HepG2 (cell line): ENCODE measurements around the gene ADAP2. TPM values are rescaled to one million over a fixed set of nuclear protein-coding genes. Genes with fewer than 3 reads are reported as not detected.

Experiments used
- ATAC-seq: fragments of 200-7000 bp; cut with Tn5 transposase; 3 replicates; pipeline ENCODE4 v1.9.1; 2020; ENCODE audit warnings: mild to moderate bottlenecking, moderate library complexity
- BruUV-seq: library from RNA; stranded (reverse); fragments of 400-500 nt; replicated peaks from 2 replicates; lab custom pipeline; 2021; lab: Mats Ljungman, UMichigan
- CTCF ChIA-PET: fragments of 300-600 bp; formaldehyde crosslinking; extraction: SDS; loops from one replicate; lab custom pipeline; 2021; ENCODE audit warnings: low total read pairs, inconsistent platforms, low intra/inter-chr PET ratio; lab: Yijun Ruan, JAX
- POLR2A ChIA-PET: fragments of 350-600 bp; sonication (Branson Sonifier 250); formaldehyde crosslinking; loops from one replicate; lab custom pipeline; 2020; ENCODE audit warnings: antibody characterized with exemption, inconsistent platforms; lab: Yijun Ruan, JAX
- DNase-seq: peaks from one replicate; pipeline ENCODE4 v3.0.0-alpha.2; 2015; ENCODE audit warnings: low spot score
- FAIRE-seq: peaks from 3 replicates; lab custom pipeline; 2011; peaks lifted over from hg19 to GRCh38; lab: Jason Lieb, UNC
- H2AFZ ChIP-seq: one replicate; pipeline ENCODE4 v1.6.1; 2011; ENCODE audit warnings: low read length, inconsistent platforms
- H3K27ac ChIP-seq: fragments of 300-600 bp; 3 replicates; pipeline ENCODE4 v1.8.0; 2011; ENCODE audit warnings: mixed run types, mild to moderate bottlenecking, mixed read lengths, low read length, inconsistent platforms; ENCODE audit not compliant: insufficient read depth; ENCODE audit errors: extremely low read length
- H3K27me3 ChIP-seq, 2 experiments: fragments of 200-600 bp in 1 of 2; 2 replicates in 1 of 2; 3 replicates in 1 of 2; pipeline versions ENCODE4 v1.6.0 to v1.8.0; 2011; ENCODE audit warnings: low read length in 2 of 2, mild to moderate bottlenecking in 2 of 2, moderate library complexity in 2 of 2, inconsistent platforms in 1 of 2; ENCODE audit not compliant: insufficient read depth in 2 of 2, control insufficient read depth in 1 of 2
- H3K36me3 ChIP-seq, 2 experiments: fragments of 200-600 bp in 1 of 2; replicated peaks in 1 of 2; 2 replicates in 1 of 2; 3 replicates in 1 of 2; pipeline versions ENCODE4 v1.5.1 to v1.8.0; 2011; ENCODE audit warnings: low read length in 2 of 2, inconsistent platforms in 1 of 2; ENCODE audit not compliant: insufficient read depth in 2 of 2, control insufficient read depth in 1 of 2
- H3K4me1 ChIP-seq: 2 replicates; pipeline ENCODE4 v1.5.1; 2012; ENCODE audit warnings: low read length, inconsistent platforms; ENCODE audit not compliant: insufficient read depth
- H3K4me2 ChIP-seq: 2 replicates; pipeline ENCODE4 v1.6.0; 2011; ENCODE audit warnings: low read depth, low read length, inconsistent platforms
- H3K4me3 ChIP-seq, 3 experiments: fragments of 200-600 bp in 1 of 3; sonication (generic), shearing (Covaris generic) in 1 of 3; replicated peaks in 1 of 3; 2 replicates each; pipeline ENCODE4 v1.5.1; 2011 to 2016; ENCODE audit warnings: low read length in 3 of 3, inconsistent platforms in 2 of 3, low read depth in 2 of 3, mild to moderate bottlenecking in 2 of 3, control low read depth in 1 of 3, mixed read lengths in 1 of 3; ENCODE audit not compliant: insufficient read depth in 1 of 3
- H3K79me2 ChIP-seq: one replicate; pipeline ENCODE4 v1.6.1; 2011; ENCODE audit warnings: low read length, inconsistent platforms; ENCODE audit not compliant: insufficient read depth
- H3K9ac ChIP-seq: 2 replicates; pipeline ENCODE4 v1.6.0; 2011; ENCODE audit warnings: mild to moderate bottlenecking, low read depth, low read length, inconsistent platforms; ENCODE audit not compliant: insufficient read depth
- H3K9me3 ChIP-seq: 2 replicates; pipeline ENCODE4 v1.5.1; 2012; ENCODE audit warnings: mild to moderate bottlenecking, low read length
- H4K20me1 ChIP-seq: 2 replicates; pipeline ENCODE4 v1.6.0; 2011; ENCODE audit warnings: inconsistent platforms, mild to moderate bottlenecking, low read length, moderate library complexity; ENCODE audit not compliant: insufficient read depth
- CEBPB ChIP-seq: IDR thresholded peaks from 2 replicates; pipeline ENCODE4 v1.6.1; 2011; ENCODE audit warnings: low read depth, low read length, improper control_type of control experiment, borderline replicate concordance
- CEBPG ChIP-seq: IDR thresholded peaks from 2 replicates; pipeline ENCODE4 v1.6.1; 2016
- FOXA3 ChIP-seq: IDR thresholded peaks from 2 replicates; pipeline ENCODE4 v1.6.1; 2016; ENCODE audit warnings: missing genetic modification reagents, missing compliant biosample characterization
- SNRNP70 ChIP-seq: fragments of 200-400 bp; formaldehyde crosslinking; IDR thresholded peaks from 2 replicates; pipeline ENCODE4 v1.6.1; 2017; ENCODE audit warnings: mild to moderate bottlenecking, low read depth, low read length, moderate library complexity
- TBP ChIP-seq: sonication (generic); formaldehyde crosslinking; IDR thresholded peaks from 2 replicates; pipeline ENCODE4 v1.5.0; 2020; ENCODE audit warnings: missing genetic modification reagents
- TEAD3 ChIP-seq: optimal IDR thresholded peaks from 2 replicates; pipeline ENCODE3; 2016; ENCODE audit warnings: borderline replicate concordance
- USF2 ChIP-seq, 2 experiments: sonication (generic) in 1 of 2; formaldehyde crosslinking in 1 of 2; IDR thresholded peaks; 2 replicates each; pipeline versions ENCODE4 v1.5.1 to v1.6.1; 2011 to 2020; ENCODE audit warnings: borderline replicate concordance in 1 of 2, low read depth in 1 of 2, low read length in 1 of 2, mild to moderate bottlenecking in 1 of 2, missing genetic modification reagents in 1 of 2, moderate library complexity in 1 of 2
- ZBTB7B ChIP-seq: sonication (generic); formaldehyde crosslinking; IDR thresholded peaks from 2 replicates; pipeline ENCODE4 v1.4.0; 2020; ENCODE audit warnings: missing genetic modification reagents
- ZMAT3 ChIP-seq: sonication (generic); formaldehyde crosslinking; conservative IDR thresholded peaks from 2 replicates; pipeline ENCODE4 v1.7.0; 2021; ENCODE audit warnings: missing genetic modification reagents
- ZNF441 ChIP-seq: sonication (generic); formaldehyde crosslinking; IDR thresholded peaks from 2 replicates; pipeline ENCODE4 v1.7.0; 2021; ENCODE audit warnings: missing genetic modification reagents, borderline replicate concordance
- WGBS: methylation state at CpG from one replicate; pipeline ENCODE4 v1.1.6; 2017; ENCODE audit warnings: low lambda C conversion rate; 5-methylcytosine and 5-hydroxymethylcytosine counted together
- in situ Hi-C: cut with HindIII; loops from 2 replicates; pipeline ENCODE4 v1.10.0; 2017; ENCODE audit warnings: low pct_unique_long_range_greater_than_20kb; ENCODE audit not compliant: extremely low pct_ligation_motif_present
- intact Hi-C: fragments of 100-400 bp; cut with micrococcal nuclease; formaldehyde crosslinking; loops from one replicate; pipeline ENCODE4 v1.10.0; 2022; ENCODE audit not compliant: unreplicated experiment
- polyA plus RNA-seq, 8 experiments: library from polyadenylated mRNA; depleted of rRNA in 3 of 8; stranded (reverse) in 7 of 8; unstranded in 1 of 8; fragments of >200 nt; fragmentation: Illumina TruSeq in 4 of 8; extraction: Trizol in 4 of 8; gene quantifications; 2 replicates each; pipeline versions ENCODE4 v1.2.1 to v1.2.3, GENCODE V29; 2011 to 2016; ENCODE audit warnings: low read depth in 4 of 8, missing spikeins in 1 of 8, mixed read lengths in 1 of 8; ENCODE audit not compliant: insufficient read depth in 1 of 8
- total RNA-seq, 5 experiments: library from RNA; depleted of rRNA; stranded (reverse); fragments of >200 nt; fragmentation: Illumina TruSeq; extraction: Trizol; gene quantifications; 2 replicates each; pipeline ENCODE4 v1.2.3, GENCODE V29; 2016; ENCODE audit warnings: low read depth in 1 of 5

The ADAP2 gene
- total and polyA plus RNA-seq, 2 of the 13 experiments (the other 11 are each of a cell fraction or from before 2014, with no cell fraction given): 0.51 to 0.70 TPM

GRCh38 chr17:30958187-30958586 lies 36.4 kb downstream of the ADAP2 start:
- peak; percentile 58; the same call in 2 of the 3 replicates for ATAC-seq
- no peak for TF ChIP-seq ZMAT3 (CRISPR knock-in tag)
- TF ChIP-seq CEBPB: peak; percentile 86
- TF ChIP-seq ZBTB7B: no peak
- peak; percentile 74 for TF ChIP-seq TEAD3 (CRISPR knock-in tag)
- TF ChIP-seq ZNF441 (CRISPR knock-in tag): peak; percentile 62; the same call in 1 of the 2 replicates
- TF ChIP-seq USF2 (IDR thresholded peaks at IDR 0.05; ENCODE audit: low read depth, low read length): no peak
- TF ChIP-seq USF2 (CRISPR knock-in tag; IDR thresholded peaks at IDR 0.05; ENCODE audit: borderline replicate concordance): no peak
- no peak for TF ChIP-seq SNRNP70
- TF ChIP-seq FOXA3 (CRISPR knock-in tag): no peak
- TF ChIP-seq TBP (CRISPR knock-in tag): no peak
- peak; percentile 77 for TF ChIP-seq CEBPG (CRISPR knock-in tag)
- TF ChIP-seq, all 625 proteins: peak for 4
- Histone ChIP-seq H3K36me3 (no peaks in the 10 kb centered on the region), H3K4me2 (no peak overlapping the region; the same call in 1 of the 2 replicates), H3K27me3 (no peaks in the 10 kb centered on the region; a peak in 1 of 5 replicates), H3K4me1 (peaks cover 14% of the 10 kb centered on the region), H3K9ac (no peak overlapping the region), H4K20me1 (no peaks in the 10 kb centered on the region), H2AFZ (no peak overlapping the region), H3K27ac (no peak overlapping the region), H3K9me3 (no peaks in the 10 kb centered on the region), H3K79me2 (no peaks in the 10 kb centered on the region), H3K4me3 (no peak overlapping the region)
- intact Hi-C loops (no loop called here), in situ Hi-C loops (no loop called here)
- WGBS: 11% methylated on average over 7 of the region's 7 CpGs
- CTCF ChIA-PET: no interaction called here
- no TSS peak for BruUV-seq
- DNase-seq (no peak), FAIRE-seq (no peak)
- POLR2A ChIA-PET: no interaction called here
